Measurements from ENCODE around the gene PTPRG. TPM values are rescaled to one million over a fixed set of nuclear protein-coding genes. Genes with fewer than 3 reads are reported as not detected.

PTPRG gene
- total RNA-seq, 1 experiment from 2014 or later = 69.3 TPM

DNA sequence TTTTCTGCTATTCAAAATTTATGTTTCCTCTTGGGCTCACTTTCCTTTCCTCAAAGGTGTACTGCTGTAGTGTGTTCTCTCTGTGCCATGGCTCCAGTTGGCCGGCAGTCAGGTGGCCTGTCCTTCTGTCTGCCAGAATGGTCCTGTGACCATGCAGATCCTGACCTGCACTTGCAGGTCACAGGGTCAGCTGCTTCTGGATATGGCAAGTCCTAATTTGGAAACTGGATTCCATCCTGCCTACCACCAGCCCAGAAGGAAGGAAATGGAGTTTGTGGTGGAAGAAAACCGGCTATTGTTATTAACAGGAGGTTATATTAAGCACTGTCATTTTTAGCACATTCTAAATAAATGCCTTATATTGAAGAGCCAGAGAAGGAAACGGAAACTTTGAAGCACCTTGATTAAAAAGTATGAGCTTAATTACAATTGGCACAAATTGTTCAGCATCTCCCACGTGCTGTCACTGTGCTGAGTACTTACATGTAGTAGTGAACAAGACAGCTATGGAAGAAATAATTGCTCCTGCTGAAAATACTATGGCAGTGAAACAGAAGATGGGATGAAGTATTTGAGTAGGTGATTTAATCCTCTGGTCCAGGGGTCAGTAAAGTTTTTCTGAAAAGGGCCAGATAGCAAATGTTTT lies 362.8 kb downstream of the PTPRG start:
- Mint-ChIP-seq H3K9me3 (no peaks in the 10 kb centered on the region), H3K27me3 (ENCODE audit: low read depth) (no peaks in the 10 kb centered on the region), H3K27ac (peak overlapping the region; percentile 11 to 61 (median 41); a peak in 5 of 7 replicates), H3K4me1 (peaks cover 45 to 52% of the 10 kb centered on the region in 2 experiments), H3K4me3 (peak overlapping the region in 1 of 2 experiments; percentile 22; a peak in 2 of 5 replicates), H3K36me3 (ENCODE audit: insufficient read depth in 1 of 3, low read depth in 3 of 3) (no peaks in the 10 kb centered on the region)
- no CpG with 5 or more reads among the region's 4 CpGs for WGBS (ENCODE audit: extremely low coverage, insufficient read length, low lambda C conversion rate)
- H2AFZ ChIP-seq (ENCODE audit: low read length) = no peak overlapping the region
- H3K79me1 ChIP-seq (ENCODE audit: insufficient read depth, low read depth, low read length, poor library complexity, severe bottlenecking) = no peaks in the 10 kb centered on the region
- H2AK5ac ChIP-seq (ENCODE audit: insufficient read length, low read length) = no peak overlapping the region
- no peak overlapping the region for H2BK20ac ChIP-seq (ENCODE audit: low read depth, low read length, poor library complexity, severe bottlenecking)
- no peak overlapping the region for H2BK15ac ChIP-seq (ENCODE audit: low read depth, low read length)
- no peak overlapping the region for H3K4ac ChIP-seq (ENCODE audit: low read depth, low read length)
- H4K91ac ChIP-seq (ENCODE audit: insufficient read length, low read depth, low read length) = no peak overlapping the region
- no peak overlapping the region for H3K9ac ChIP-seq (ENCODE audit: extremely low read depth, insufficient read length, low read length)
- no peak overlapping the region for H3K56ac ChIP-seq (ENCODE audit: insufficient read length, low read depth, low read length)
- H4K5ac ChIP-seq (ENCODE audit: insufficient read length, low read depth, low read length) = no peak overlapping the region
- TF ChIP-seq, protein P1, sequence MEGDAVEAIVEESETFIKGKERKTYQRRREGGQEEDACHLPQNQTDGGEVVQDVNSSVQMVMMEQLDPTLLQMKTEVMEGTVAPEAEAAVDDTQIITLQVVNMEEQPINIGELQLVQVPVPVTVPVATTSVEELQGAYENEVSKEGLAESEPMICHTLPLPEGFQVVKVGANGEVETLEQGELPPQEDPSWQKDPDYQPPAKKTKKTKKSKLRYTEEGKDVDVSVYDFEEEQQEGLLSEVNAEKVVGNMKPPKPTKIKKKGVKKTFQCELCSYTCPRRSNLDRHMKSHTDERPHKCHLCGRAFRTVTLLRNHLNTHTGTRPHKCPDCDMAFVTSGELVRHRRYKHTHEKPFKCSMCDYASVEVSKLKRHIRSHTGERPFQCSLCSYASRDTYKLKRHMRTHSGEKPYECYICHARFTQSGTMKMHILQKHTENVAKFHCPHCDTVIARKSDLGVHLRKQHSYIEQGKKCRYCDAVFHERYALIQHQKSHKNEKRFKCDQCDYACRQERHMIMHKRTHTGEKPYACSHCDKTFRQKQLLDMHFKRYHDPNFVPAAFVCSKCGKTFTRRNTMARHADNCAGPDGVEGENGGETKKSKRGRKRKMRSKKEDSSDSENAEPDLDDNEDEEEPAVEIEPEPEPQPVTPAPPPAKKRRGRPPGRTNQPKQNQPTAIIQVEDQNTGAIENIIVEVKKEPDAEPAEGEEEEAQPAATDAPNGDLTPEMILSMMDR (conservative IDR thresholded peaks at IDR 0.05) = no peak
- H3K18ac ChIP-seq (ENCODE audit: insufficient read length, low read depth, low read length) = no peak overlapping the region
- no peak overlapping the region for H2BK12ac ChIP-seq (ENCODE audit: insufficient read length, low read depth, low read length)
- no peak overlapping the region for H2BK5ac ChIP-seq (ENCODE audit: insufficient read length, low read length)
- H3K27me3 ChIP-seq (ENCODE audit: insufficient read depth, low read length) = no peaks in the 10 kb centered on the region
- no peak overlapping the region for H3K23ac ChIP-seq (ENCODE audit: insufficient read length, low read depth, low read length)
- H4K8ac ChIP-seq (replicated peaks; ENCODE audit: insufficient read length, low read depth, low read length) = no peak overlapping the region
- DNase-seq = no peak
- no peak overlapping the region for H3K4me2 ChIP-seq (ENCODE audit: insufficient read depth, insufficient read length, low read length)
- H3K4me1 ChIP-seq (ENCODE audit: insufficient read depth, low read length) = peaks cover 18% of the 10 kb centered on the region
- no peaks in the 10 kb centered on the region for H3K23me2 ChIP-seq (ENCODE audit: insufficient read length, low read depth, low read length, poor library complexity, severe bottlenecking)
- no peaks in the 10 kb centered on the region for H4K20me1 ChIP-seq (ENCODE audit: control insufficient read depth, insufficient read depth, insufficient read length)
- peaks cover 8% of the 10 kb centered on the region; the same call in 1 of the 2 replicates for H3K79me2 ChIP-seq (ENCODE audit: insufficient read depth, low read length)
- H3K14ac ChIP-seq (ENCODE audit: insufficient read depth, low read length) = no peak overlapping the region
- H3K9me3 ChIP-seq (ENCODE audit: control insufficient read depth, low read depth, low read length) = no peaks in the 10 kb centered on the region
- H3T11ph ChIP-seq (ENCODE audit: low read length) = no peak overlapping the region
- H3K27ac ChIP-seq (ENCODE audit: insufficient read length, low read depth, low read length) = no peak overlapping the region
- no peak overlapping the region for H2BK120ac ChIP-seq (ENCODE audit: low read depth, low read length, poor library complexity, severe bottlenecking)
